CD4-positive, alpha-beta T cell (primary cell): ENCODE data around the gene IL3RA. TPM values are rescaled to one million over a fixed set of nuclear protein-coding genes. Genes with fewer than 3 reads are reported as not detected.

ENCODE experiments used
- ATAC-seq: fragments of 200-7000 bp; cut with Tn5 transposase; one replicate; pipeline ENCODE4 v1.10.0; 2022; ENCODE audit warnings: mild to moderate bottlenecking; ENCODE audit not compliant: poor library complexity
- CTCF ChIA-PET: fragments of 350-600 bp; sonication (Branson Sonifier 250); formaldehyde crosslinking; loops from one replicate; lab custom pipeline; 2021; ENCODE audit warnings: antibody characterized with exemption, inconsistent platforms; lab: Charles Lee
- POLR2A ChIA-PET: fragments of 350-600 bp; sonication (Branson Sonifier 250); formaldehyde crosslinking; loops from one replicate; lab custom pipeline; 2021; ENCODE audit warnings: antibody characterized with exemption, inconsistent platforms; lab: Charles Lee
- DNase-seq, 14 experiments: peaks; one replicate each; pipeline ENCODE4 v3.0.0-alpha.2; 2013 to 2020; ENCODE audit warnings: mixed read lengths in 2 of 14
- H3K27ac ChIP-seq, 2 donors: one replicate each; pipeline versions ENCODE4 v1.5.1 to v1.7.0; 2013; ENCODE audit warnings: low read length in 2 of 2, low read depth in 1 of 2, mild to moderate bottlenecking in 1 of 2
- H3K27me3 ChIP-seq, 2 experiments: 1 replicate in 1 of 2; 2 replicates in 1 of 2; pipeline versions ENCODE4 v1.6.1 to v1.7.0; 2013; ENCODE audit warnings: low read length in 2 of 2, control low read depth in 1 of 2, mild to moderate bottlenecking in 1 of 2, moderate library complexity in 1 of 2; ENCODE audit not compliant: insufficient read depth in 2 of 2, control insufficient read depth in 1 of 2
- H3K36me3 ChIP-seq: one replicate; pipeline ENCODE4 v1.6.1; 2013; ENCODE audit warnings: low read length, control low read depth; ENCODE audit not compliant: insufficient read depth
- H3K4me1 ChIP-seq: one replicate; pipeline ENCODE4 v1.6.1; 2013; ENCODE audit warnings: low read length, control low read depth; ENCODE audit not compliant: insufficient read depth
- H3K4me3 ChIP-seq: one replicate; pipeline ENCODE4 v1.5.1; 2013; ENCODE audit warnings: mild to moderate bottlenecking, low read length, moderate library complexity
- H3K9me3 ChIP-seq, 2 experiments: 1 replicate in 1 of 2; 2 replicates in 1 of 2; pipeline versions ENCODE4 v1.6.1 to v1.7.0; 2013; ENCODE audit warnings: low read length in 2 of 2, mild to moderate bottlenecking in 2 of 2, control low read depth in 1 of 2, moderate library complexity in 1 of 2; ENCODE audit not compliant: control insufficient read depth in 1 of 2, insufficient read depth in 1 of 2
- H3K27ac Mint-ChIP-seq: one replicate; pipeline ENCODE4 v1.8.0; 2020; ENCODE audit warnings: mixed read lengths
- H3K27me3 Mint-ChIP-seq: one replicate; pipeline ENCODE4 v1.8.0; 2021; ENCODE audit warnings: mixed read lengths
- H3K36me3 Mint-ChIP-seq: one replicate; pipeline ENCODE4 v1.8.0; 2021; ENCODE audit warnings: low read depth, mixed read lengths
- H3K4me1 Mint-ChIP-seq: one replicate; pipeline ENCODE4 v1.8.0; 2021; ENCODE audit warnings: low read depth, mixed read lengths
- H3K4me3 Mint-ChIP-seq: one replicate; pipeline ENCODE4 v1.8.0; 2020; ENCODE audit warnings: mild to moderate bottlenecking, mixed read lengths
- H3K9me3 Mint-ChIP-seq: one replicate; pipeline ENCODE4 v1.8.0; 2020; ENCODE audit warnings: mixed read lengths
- CTCF ChIP-seq: fragments of 200-600 bp; IDR thresholded peaks from one replicate; pipeline ENCODE4 v1.8.0; 2022; ENCODE audit warnings: antibody characterized with exemption, mild to moderate bottlenecking
- intact Hi-C, 2 experiments: fragments of 100-400 bp; cut with DNase I in 1 of 2; cut with micrococcal nuclease in 1 of 2; formaldehyde crosslinking; loops; one replicate each; pipeline versions ENCODE4 v1.15.1 to v1.9.0; 2023 to 2025; cut with DNase I, micrococcal nuclease
- microRNA-seq: library from miRNA; unstranded; fragments of <30 nt; microRNA quantifications from one replicate; pipeline ENCODE4 v1.2.0, GENCODE V29; 2021; ENCODE audit warnings: borderline microRNAs expressed, borderline replicate concordance
- total RNA-seq, 174 experiments: library from RNA in 2 of 174; stranded (reverse) in 2 of 174; gene quantifications; one replicate each; pipeline ENCODE4 v1.2.3 and lab custom pipeline; 2021 to 2026

IL3RA gene
- total RNA-seq, 2 experiments from 2014 or later = 0.45 to 0.49 TPM

DNA sequence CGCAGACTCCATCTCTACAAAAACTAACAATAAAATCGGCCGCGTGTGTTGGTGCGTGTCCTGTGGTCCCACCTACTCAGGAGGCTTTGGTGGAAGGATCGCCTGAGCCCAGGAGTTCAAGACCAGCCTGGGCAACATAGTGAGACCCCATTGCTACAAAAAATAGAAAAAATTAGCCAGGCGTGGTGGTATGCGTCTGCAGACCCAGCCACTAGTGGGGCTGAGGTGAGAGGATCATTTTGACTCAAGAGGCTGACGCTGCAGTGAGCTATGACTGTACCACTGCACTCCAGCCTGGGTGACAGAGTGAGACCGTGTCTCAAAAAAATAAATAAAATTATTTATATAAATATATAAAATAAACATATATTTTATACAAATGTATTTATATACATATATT, 93.9 kb downstream of the IL3RA start:
- Histone ChIP-seq H3K27ac (no peak overlapping the region), H3K9me3 (no peaks in the 10 kb centered on the region), H3K4me1 (no peaks in the 10 kb centered on the region), H3K27me3 (no peaks in the 10 kb centered on the region), H3K4me3 (no peak overlapping the region), H3K36me3 (peaks cover 24% of the 10 kb centered on the region)
- H3K4me3 Mint-ChIP-seq = no peak overlapping the region
- no peak overlapping the region for H3K27ac Mint-ChIP-seq
- H3K36me3 Mint-ChIP-seq = peaks cover 49% of the 10 kb centered on the region
- no peak for DNase-seq
- no peak for ATAC-seq
- H3K9me3 Mint-ChIP-seq = no peaks in the 10 kb centered on the region
- ChIA-PET CTCF (no interaction called here), POLR2A (no interaction called here)
- intact Hi-C loops = no loop called here
- H3K4me1 Mint-ChIP-seq = no peaks in the 10 kb centered on the region
- no peak for TF ChIP-seq CTCF
- H3K27me3 Mint-ChIP-seq = no peaks in the 10 kb centered on the region

Small RNAs within 50 kb of the gene (microRNA-seq; reads per million reads assigned to microRNA genes)
- gene MIR3690 = not detected

Other genes with a start within 250 kb of the IL3RA start
- under 1 TPM; 0.16 to 0.42 TPM for gene CRLF2, start 124.1 kb upstream of the IL3RA start, total RNA-seq
- gene CSF2RA, start 68.0 kb upstream of the IL3RA start, total RNA-seq = 1 to 10 TPM; 1.0 TPM
- 100 to 1,000 TPM; 338 to 340 TPM for gene SLC25A6, start 55.3 kb downstream of the IL3RA start, total RNA-seq
- 10 to 100 TPM; 34.6 to 39.3 TPM for gene ASMTL, start 116.1 kb downstream of the IL3RA start, total RNA-seq
- gene P2RY8, start 200.4 kb downstream of the IL3RA start, total RNA-seq = 100 to 1,000 TPM; 139 TPM